HepG2 (cell line): ENCODE data around the gene AKAIN1. TPM values are rescaled to one million over a fixed set of nuclear protein-coding genes. Genes with fewer than 3 reads are reported as not detected.

Experiments used
- EP300 ChIP-seq, 3 experiments: sonication (generic) in 1 of 3; formaldehyde crosslinking in 1 of 3; IDR thresholded peaks; 2 replicates each; pipeline versions ENCODE4 v1.5.1 to v1.6.1; 2011 to 2020; ENCODE audit warnings: low read depth in 2 of 3, low read length in 2 of 3, borderline replicate concordance in 1 of 3, improper control_type of control experiment in 1 of 3, mild to moderate bottlenecking in 1 of 3, missing genetic modification reagents in 1 of 3, moderate library complexity in 1 of 3
- MBD4 ChIP-seq: IDR thresholded peaks from 2 replicates; pipeline ENCODE4 v1.6.1; 2012; ENCODE audit warnings: low read length, inconsistent platforms, borderline replicate concordance
- MED8 ChIP-seq: sonication (generic); formaldehyde crosslinking; IDR thresholded peaks from 2 replicates; pipeline ENCODE4 v1.8.1; 2023; ENCODE audit warnings: mild to moderate bottlenecking, missing genetic modification reagents; ENCODE audit not compliant: insufficient replicate concordance
- NFE2 ChIP-seq: sonication (generic); formaldehyde crosslinking; IDR thresholded peaks from 2 replicates; pipeline ENCODE4 v1.4.0; 2020; ENCODE audit warnings: missing genetic modification reagents
- NR1H2 ChIP-seq: sonication (generic); formaldehyde crosslinking; IDR thresholded peaks from 2 replicates; pipeline ENCODE4 v1.8.1; 2022; ENCODE audit warnings: low read depth, missing genetic modification reagents, borderline replicate concordance
- PHB2 ChIP-seq: fragments of 450-650 bp; IDR thresholded peaks from 2 replicates; pipeline ENCODE4 v1.6.1; 2018; ENCODE audit not compliant: partially characterized antibody
- PPARG ChIP-seq: conservative IDR thresholded peaks from 2 replicates; pipeline ENCODE4 v1.6.1; 2016; ENCODE audit warnings: missing biosample characterization, missing genetic modification reagents
- SALL1 ChIP-seq: sonication (generic); formaldehyde crosslinking; IDR thresholded peaks from 2 replicates; pipeline ENCODE4 v1.8.0; 2022; ENCODE audit warnings: mild to moderate bottlenecking, missing genetic modification reagents
- SPEN ChIP-seq: sonication (generic); formaldehyde crosslinking; IDR thresholded peaks from 2 replicates; pipeline ENCODE4 v1.5.1; 2020; ENCODE audit warnings: low read depth, mild to moderate bottlenecking, missing genetic modification reagents
- ZKSCAN5 ChIP-seq: sonication (generic); formaldehyde crosslinking; IDR thresholded peaks from 2 replicates; pipeline ENCODE4 v1.5.1; 2020; ENCODE audit warnings: mild to moderate bottlenecking, missing genetic modification reagents
- ZNF10 ChIP-seq: sonication (generic); formaldehyde crosslinking; IDR thresholded peaks from 2 replicates; pipeline ENCODE4 v1.4.0; 2020; ENCODE audit warnings: mild to moderate bottlenecking, low read depth, missing genetic modification reagents, borderline replicate concordance
- ZNF207 ChIP-seq: fragments of 450-650 bp; IDR thresholded peaks from 2 replicates; pipeline ENCODE4 v1.6.1; 2016; ENCODE audit warnings: antibody characterized with exemption, borderline replicate concordance
- ZNF468 ChIP-seq: sonication (generic); formaldehyde crosslinking; IDR thresholded peaks from 2 replicates; pipeline ENCODE4 v1.8.0; 2022; ENCODE audit warnings: mild to moderate bottlenecking, moderate library complexity, missing genetic modification reagents
- ZNF556 ChIP-seq: sonication (generic); formaldehyde crosslinking; IDR thresholded peaks from 2 replicates; pipeline ENCODE4 v1.4.0; 2020; ENCODE audit warnings: mild to moderate bottlenecking, missing genetic modification reagents, borderline replicate concordance
- ZNF703 ChIP-seq: sonication (generic); formaldehyde crosslinking; IDR thresholded peaks from 2 replicates; pipeline ENCODE4 v1.5.1; 2020; ENCODE audit warnings: missing genetic modification reagents, mild to moderate bottlenecking, moderate library complexity, borderline replicate concordance
- ZNF780A ChIP-seq: sonication (generic); formaldehyde crosslinking; IDR thresholded peaks from 2 replicates; pipeline ENCODE4 v1.8.0; 2022; ENCODE audit warnings: mild to moderate bottlenecking, missing genetic modification reagents, moderate library complexity
- ZSCAN9 ChIP-seq: IDR thresholded peaks from 2 replicates; pipeline ENCODE4 v1.6.1; 2016; ENCODE audit warnings: borderline replicate concordance
- polyA plus RNA-seq, 8 experiments: library from polyadenylated mRNA; depleted of rRNA in 3 of 8; stranded (reverse) in 7 of 8; unstranded in 1 of 8; fragments of >200 nt; fragmentation: Illumina TruSeq in 4 of 8; extraction: Trizol in 4 of 8; gene quantifications; 2 replicates each; pipeline versions ENCODE4 v1.2.1 to v1.2.3, GENCODE V29; 2011 to 2016; ENCODE audit warnings: low read depth in 4 of 8, missing spikeins in 1 of 8, mixed read lengths in 1 of 8; ENCODE audit not compliant: insufficient read depth in 1 of 8
- total RNA-seq, 5 experiments: library from RNA; depleted of rRNA; stranded (reverse); fragments of >200 nt; fragmentation: Illumina TruSeq; extraction: Trizol; gene quantifications; 2 replicates each; pipeline ENCODE4 v1.2.3, GENCODE V29; 2016; ENCODE audit warnings: low read depth in 1 of 5
- TF ChIP-seq, protein P1 (sequence below), 2 experiments: fragments of 450-650 bp in 1 of 2; sonication (generic) in 1 of 2; formaldehyde crosslinking in 1 of 2; IDR thresholded peaks; 2 replicates each; pipeline versions ENCODE4 v1.6.1 to v1.8.0; 2016 to 2022; ENCODE audit warnings: antibody characterized with exemption in 1 of 2, mild to moderate bottlenecking in 1 of 2, missing genetic modification reagents in 1 of 2

AKAIN1 gene
- total and polyA plus RNA-seq, 2 of the 13 experiments (the other 11 are each of a cell fraction or from before 2014, with no cell fraction given): not detected

- TF ChIP-seq EP300 (IDR thresholded peaks at IDR 0.05; ENCODE audit: low read depth in 2 of 2, low read length in 2 of 2) (no peak), EP300 (CRISPR knock-in tag; IDR thresholded peaks at IDR 0.05; ENCODE audit: borderline replicate concordance) (no peak), SALL1 (CRISPR knock-in tag) (no peak), ZNF703 (CRISPR knock-in tag) (no peak; the same call in 1 of the 2 replicates), SPEN (no peak), ZNF207 (no peak), PPARG (CRISPR knock-in tag) (no peak), ZNF10 (CRISPR knock-in tag) (no peak), ZNF780A (CRISPR knock-in tag) (no peak), PHB2 (no peak), NFE2 (no peak), MED8 (no peak), MBD4 (no peak), ZSCAN9 (CRISPR knock-in tag) (no peak), ZKSCAN5 (CRISPR knock-in tag) (no peak), ZNF468 (no peak), NR1H2 (CRISPR knock-in tag) (no peak), ZNF556 (CRISPR knock-in tag) (no peak)
- TF ChIP-seq, protein P1, sequence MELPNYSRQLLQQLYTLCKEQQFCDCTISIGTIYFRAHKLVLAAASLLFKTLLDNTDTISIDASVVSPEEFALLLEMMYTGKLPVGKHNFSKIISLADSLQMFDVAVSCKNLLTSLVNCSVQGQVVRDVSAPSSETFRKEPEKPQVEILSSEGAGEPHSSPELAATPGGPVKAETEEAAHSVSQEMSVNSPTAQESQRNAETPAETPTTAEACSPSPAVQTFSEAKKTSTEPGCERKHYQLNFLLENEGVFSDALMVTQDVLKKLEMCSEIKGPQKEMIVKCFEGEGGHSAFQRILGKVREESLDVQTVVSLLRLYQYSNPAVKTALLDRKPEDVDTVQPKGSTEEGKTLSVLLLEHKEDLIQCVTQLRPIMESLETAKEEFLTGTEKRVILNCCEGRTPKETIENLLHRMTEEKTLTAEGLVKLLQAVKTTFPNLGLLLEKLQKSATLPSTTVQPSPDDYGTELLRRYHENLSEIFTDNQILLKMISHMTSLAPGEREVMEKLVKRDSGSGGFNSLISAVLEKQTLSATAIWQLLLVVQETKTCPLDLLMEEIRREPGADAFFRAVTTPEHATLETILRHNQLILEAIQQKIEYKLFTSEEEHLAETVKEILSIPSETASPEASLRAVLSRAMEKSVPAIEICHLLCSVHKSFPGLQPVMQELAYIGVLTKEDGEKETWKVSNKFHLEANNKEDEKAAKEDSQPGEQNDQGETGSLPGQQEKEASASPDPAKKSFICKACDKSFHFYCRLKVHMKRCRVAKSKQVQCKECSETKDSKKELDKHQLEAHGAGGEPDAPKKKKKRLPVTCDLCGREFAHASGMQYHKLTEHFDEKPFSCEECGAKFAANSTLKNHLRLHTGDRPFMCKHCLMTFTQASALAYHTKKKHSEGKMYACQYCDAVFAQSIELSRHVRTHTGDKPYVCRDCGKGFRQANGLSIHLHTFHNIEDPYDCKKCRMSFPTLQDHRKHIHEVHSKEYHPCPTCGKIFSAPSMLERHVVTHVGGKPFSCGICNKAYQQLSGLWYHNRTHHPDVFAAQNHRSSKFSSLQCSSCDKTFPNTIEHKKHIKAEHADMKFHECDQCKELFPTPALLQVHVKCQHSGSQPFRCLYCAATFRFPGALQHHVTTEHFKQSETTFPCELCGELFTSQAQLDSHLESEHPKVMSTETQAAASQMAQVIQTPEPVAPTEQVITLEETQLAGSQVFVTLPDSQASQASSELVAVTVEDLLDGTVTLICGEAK (IDR thresholded peaks at IDR 0.05): no peak
- TF ChIP-seq, protein P1 (CRISPR knock-in tag; IDR thresholded peaks at IDR 0.05): no peak
Measured at GRCh38 chr18:5238371-5238976, 41.4 kb upstream of the AKAIN1 start (continued).
